ENCODE results near the gene SH3TC1.

Gene SH3TC1

GRCh38 chr4:8250637-8251036 lies 51.5 kb downstream of the SH3TC1 start:
- no peak overlapping the region for H3K4me3 ChIP-seq (ENCODE audit: control insufficient read depth, low read depth, low read length)
- DNase-seq (ENCODE audit: low read depth) = no peak
- no peak for TF ChIP-seq CTCF (conservative IDR thresholded peaks at IDR 0.05; ENCODE audit: control insufficient read depth, insufficient read depth, low read depth, low read length)

- no peak for DNase-seq (ENCODE audit: low read depth)
- TF ChIP-seq CTCF (conservative IDR thresholded peaks at IDR 0.05; ENCODE audit: control insufficient read depth, insufficient read depth, low read depth, low read length) = no peak
- no peak overlapping the region for H3K4me3 ChIP-seq (ENCODE audit: control insufficient read depth, low read depth, low read length)
Observed at GRCh38 chr4:8251110-8251883, 52.2 kb downstream of the SH3TC1 start.

- no peak for TF ChIP-seq CTCF (conservative IDR thresholded peaks at IDR 0.05; ENCODE audit: control insufficient read depth, insufficient read depth, low read depth, low read length)
- H3K4me3 ChIP-seq (ENCODE audit: control insufficient read depth, low read depth, low read length) = no peak overlapping the region
- DNase-seq (ENCODE audit: low read depth) = no peak
Observed at GRCh38 chr4:8252301-8253173, 53.4 kb downstream of the SH3TC1 start.

GRCh38 chr4:8254076-8254475 lies 55.0 kb downstream of the SH3TC1 start:
- no peak overlapping the region for H3K4me3 ChIP-seq (ENCODE audit: control insufficient read depth, low read depth, low read length)
- no peak for TF ChIP-seq CTCF (conservative IDR thresholded peaks at IDR 0.05; ENCODE audit: control insufficient read depth, insufficient read depth, low read depth, low read length)
- no peak for DNase-seq (ENCODE audit: low read depth)

GRCh38 chr4:8255698-8256441 lies 56.8 kb downstream of the SH3TC1 start:
- no peak for TF ChIP-seq CTCF (conservative IDR thresholded peaks at IDR 0.05; ENCODE audit: control insufficient read depth, insufficient read depth, low read depth, low read length)
- H3K4me3 ChIP-seq (ENCODE audit: control insufficient read depth, low read depth, low read length) = no peak overlapping the region
- peak; percentile 31 for DNase-seq (ENCODE audit: low read depth)

GRCh38 chr4:8257854-8258253 lies 58.8 kb downstream of the SH3TC1 start:
- no peak for DNase-seq (ENCODE audit: low read depth)
- no peak overlapping the region for H3K4me3 ChIP-seq (ENCODE audit: control insufficient read depth, low read depth, low read length)
- no peak for TF ChIP-seq CTCF (conservative IDR thresholded peaks at IDR 0.05; ENCODE audit: control insufficient read depth, insufficient read depth, low read depth, low read length)

Measured in fibroblast of mammary gland (primary cell).